ENCODE data around the gene CLDN20. TPM values are rescaled to one million over a fixed set of nuclear protein-coding genes. Genes with fewer than 3 reads are reported as not detected.

Gene CLDN20
- total RNA-seq, 1 experiment from 2014 or later, result not detected

- no peaks in the 10 kb centered on the region for H3K4me1 ChIP-seq (ENCODE audit: control insufficient read depth, insufficient read depth, low read length)
- intact Hi-C loops (cut with micrococcal nuclease; ENCODE audit: unreplicated experiment), result no loop called here
- H3K4me3 ChIP-seq (ENCODE audit: low read depth in 2 of 2, low read length in 2 of 2), result no peak overlapping the region
- in situ Hi-C loops (cut with HindIII; ENCODE audit: low pct_unique_long_range_greater_than_20kb, low sequenced_read_pairs), result no loop called here
- BruUV-seq (replicated peaks), result no TSS peak
- no peak overlapping the region for H3K27ac ChIP-seq (ENCODE audit: low read length)
- CTCF ChIA-PET, result interaction anchor here (0.5 kb wide), 1 partner anchor 36 kb away, joined by 8 read pairs; no protein-coding TSS in a partner anchor
- TF ChIP-seq POLR2AphosphoS5 (IDR thresholded peaks at IDR 0.05; ENCODE audit: low read depth, low read length) (no peak), CTCF (IDR thresholded peaks at IDR 0.05) (no peak), SIN3A (IDR thresholded peaks at IDR 0.05; ENCODE audit: borderline replicate concordance, insufficient read depth, low read depth, low read length) (no peak), REST (IDR thresholded peaks at IDR 0.05; ENCODE audit: insufficient read depth in 1 of 2, low read depth in 2 of 2, low read length in 1 of 2) (no peak), TCF7L2 (IDR thresholded peaks at IDR 0.05; ENCODE audit: low read depth, low read length) (no peak)
- H3K27me3 ChIP-seq (ENCODE audit: control insufficient read depth, insufficient read depth, low read length), result no peaks in the 10 kb centered on the region
- H3K9me3 ChIP-seq (ENCODE audit: control insufficient read depth, insufficient read depth, low read depth, low read length), result no peaks in the 10 kb centered on the region
- POLR2A ChIA-PET, result no interaction called here
- H3K36me3 ChIP-seq (ENCODE audit: control insufficient read depth, insufficient read depth, low read length), result peaks cover 23% of the 10 kb centered on the region
- no peak for ATAC-seq
- no peak for DNase-seq (ENCODE audit: low read depth, low spot score)
Observed at GRCh38 chr6:155303361-155303870, 39.6 kb downstream of the CLDN20 start.

GRCh38 chr6:155306958-155307357, 43.1 kb downstream of the CLDN20 start:
- H3K27ac ChIP-seq (ENCODE audit: low read length), result no peak overlapping the region
- intact Hi-C loops (cut with micrococcal nuclease; ENCODE audit: unreplicated experiment), result no loop called here
- ChIA-PET POLR2A (no interaction called here), CTCF (no interaction called here)
- H3K4me1 ChIP-seq (ENCODE audit: control insufficient read depth, insufficient read depth, low read length), result peaks cover 16% of the 10 kb centered on the region
- DNase-seq (ENCODE audit: low read depth, low spot score), result no peak
- BruUV-seq (replicated peaks), result no TSS peak
- no peak overlapping the region for H3K4me3 ChIP-seq (ENCODE audit: low read depth in 2 of 2, low read length in 2 of 2)
- H3K27me3 ChIP-seq (ENCODE audit: control insufficient read depth, insufficient read depth, low read length), result no peaks in the 10 kb centered on the region
- no peaks in the 10 kb centered on the region for H3K9me3 ChIP-seq (ENCODE audit: control insufficient read depth, insufficient read depth, low read depth, low read length)
- ATAC-seq, result no peak
- in situ Hi-C loops (cut with HindIII; ENCODE audit: low pct_unique_long_range_greater_than_20kb, low sequenced_read_pairs), result no loop called here
- peaks cover 29% of the 10 kb centered on the region for H3K36me3 ChIP-seq (ENCODE audit: control insufficient read depth, insufficient read depth, low read length)
- no peak for TF ChIP-seq POLR2AphosphoS5 (IDR thresholded peaks at IDR 0.05; ENCODE audit: low read depth, low read length)
- no peak for TF ChIP-seq TCF7L2 (IDR thresholded peaks at IDR 0.05; ENCODE audit: low read depth, low read length)
- no peak for TF ChIP-seq CTCF (IDR thresholded peaks at IDR 0.05)
- TF ChIP-seq REST (IDR thresholded peaks at IDR 0.05; ENCODE audit: insufficient read depth in 1 of 2, low read depth in 2 of 2, low read length in 1 of 2), result no peak

Measured in Panc1 (cell line).